Lung (tissue), 12 donors: ENCODE measurements around the gene IFIT1. TPM values are rescaled to one million over a fixed set of nuclear protein-coding genes. Genes with fewer than 3 reads are reported as not detected.
"Not testable (repeated sequence)": the region's sequence is repeated elsewhere in the genome, so short reads cannot be mapped to it uniquely, and the experiment has no call there.

Source experiments
- ATAC-seq: fragments of 200-7000 bp; cut with Tn5 transposase; one replicate; pipeline ENCODE4 v1.9.1; 2020; ENCODE audit warnings: moderate number of reproducible peaks; ENCODE audit not compliant: insufficient read depth, low FRiP score
- DNase-seq, 3 donors: peaks; one replicate each; pipeline ENCODE4 v3.0.0-alpha.2; 2013 to 2017
- H3K27ac ChIP-seq, 2 donors: one replicate each; pipeline ENCODE4 v1.5.1; 2013; ENCODE audit warnings: mild to moderate bottlenecking in 2 of 2, moderate library complexity in 2 of 2, control low read depth in 1 of 2, inconsistent platforms in 1 of 2, low read depth in 1 of 2, low read length in 1 of 2
- H3K27me3 ChIP-seq, 3 donors: one replicate each; pipeline ENCODE4 v1.5.1; 2013; ENCODE audit warnings: low read length in 2 of 3; ENCODE audit not compliant: control insufficient read depth in 3 of 3, insufficient read depth in 3 of 3
- H3K36me3 ChIP-seq, 4 donors: one replicate each; pipeline ENCODE4 v1.5.1; 2013; ENCODE audit warnings: low read length in 4 of 4, mild to moderate bottlenecking in 1 of 4, moderate library complexity in 1 of 4; ENCODE audit not compliant: control insufficient read depth in 4 of 4, insufficient read depth in 4 of 4
- H3K4me1 ChIP-seq, 5 donors: one replicate each; pipeline ENCODE4 v1.5.1; 2013; ENCODE audit warnings: low read length in 5 of 5, mild to moderate bottlenecking in 2 of 5, moderate library complexity in 1 of 5; ENCODE audit not compliant: control insufficient read depth in 5 of 5, insufficient read depth in 5 of 5
- H3K4me3 ChIP-seq: one replicate; pipeline ENCODE4 v1.5.1; 2013; ENCODE audit warnings: mild to moderate bottlenecking, control low read depth, moderate library complexity
- H3K9ac ChIP-seq, 2 donors: one replicate each; pipeline ENCODE4 v1.5.1; 2013; ENCODE audit warnings: low read length in 2 of 2, control low read depth in 1 of 2; ENCODE audit not compliant: insufficient read depth in 1 of 2
- H3K9me3 ChIP-seq, 4 donors: one replicate each; pipeline ENCODE4 v1.5.1; 2013; ENCODE audit warnings: low read length in 3 of 4, mild to moderate bottlenecking in 1 of 4, moderate library complexity in 1 of 4; ENCODE audit not compliant: control insufficient read depth in 4 of 4, insufficient read depth in 3 of 4
- WGBS, 2 donors: extraction: QIAGEN DNeasy Blood & Tissue Kit; methylation state at CpG; one replicate each; pipeline ENCODE4 v1.1.7; 2013; 5-methylcytosine and 5-hydroxymethylcytosine counted together
- polyA plus RNA-seq, 2 donors: library from polyadenylated mRNA; stranded (reverse); fragments of 200-250 nt; gene quantifications; one replicate each; pipeline ENCODE4 v1.2.1, GENCODE V29; 2013
- total RNA-seq, 2 donors: library from RNA; depleted of rRNA in 1 of 2; stranded (reverse); fragments of >200 nt in 1 of 2; gene quantifications; one replicate each; pipeline ENCODE4 v1.2.1, GENCODE V29; 2014 to 2021
- TF ChIP-seq, protein P1 (sequence below): IDR thresholded peaks from 2 replicates; pipeline ENCODE4 v1.5.1; 2012; ENCODE audit warnings: mild to moderate bottlenecking; ENCODE audit errors: control extremely low read depth, extremely low read depth
- donor health status: control.
- donor health status: control.
- donor health status: Bipolar disorder and iron deficiency.
- donor health status: healthy.
- donor health status: DM: yes; HTN: yes; CAD: no.

IFIT1 gene
- total and polyA plus RNA-seq, 4 donors, result 11.1 to 17.7 (median 15.0) TPM

DNA sequence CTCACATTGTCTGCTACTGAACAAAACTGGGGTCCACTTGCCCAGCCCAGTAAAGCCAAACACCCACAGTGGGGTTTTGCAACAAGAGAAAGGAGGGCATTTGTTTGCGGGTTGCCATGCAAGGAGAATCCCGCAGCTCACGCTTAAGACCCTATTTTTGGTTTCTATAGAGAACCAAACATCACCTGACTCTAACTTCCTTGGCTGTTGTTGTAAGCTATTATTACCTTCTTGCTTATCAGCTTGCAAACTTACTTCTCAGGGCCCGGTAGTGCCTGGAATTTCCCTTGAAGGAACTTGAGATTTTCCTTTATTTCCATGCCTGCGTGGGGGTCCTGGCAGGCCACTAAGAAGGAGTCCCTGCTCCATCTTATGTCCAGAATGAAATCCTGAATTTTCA is 43.9 kb upstream of the IFIT1 start:
- peaks cover 7 to 55% (median 32%) of the 10 kb centered on the region in 5 donors for H3K4me1 ChIP-seq

DNA sequence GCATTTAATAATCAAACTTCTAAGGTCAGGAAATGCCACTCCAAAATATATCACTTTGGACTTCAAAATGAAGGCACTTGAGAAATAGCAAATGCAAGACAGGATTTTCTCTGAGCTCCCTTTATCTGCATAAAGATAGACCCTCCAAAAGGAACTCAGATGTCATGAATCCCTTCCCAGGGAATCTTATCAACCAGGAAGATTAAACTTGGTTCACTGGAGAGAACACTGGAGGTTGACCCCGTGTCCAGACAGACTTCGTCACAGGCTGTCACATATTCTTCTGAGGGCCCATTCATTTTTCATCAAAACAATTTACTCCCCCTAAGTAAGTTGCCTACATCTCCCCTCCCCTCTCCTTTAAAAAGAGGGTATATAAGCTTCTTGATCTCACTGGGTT is 43.4 kb upstream of the IFIT1 start:
- DNase-seq, result no peak
- TF ChIP-seq, protein P1, sequence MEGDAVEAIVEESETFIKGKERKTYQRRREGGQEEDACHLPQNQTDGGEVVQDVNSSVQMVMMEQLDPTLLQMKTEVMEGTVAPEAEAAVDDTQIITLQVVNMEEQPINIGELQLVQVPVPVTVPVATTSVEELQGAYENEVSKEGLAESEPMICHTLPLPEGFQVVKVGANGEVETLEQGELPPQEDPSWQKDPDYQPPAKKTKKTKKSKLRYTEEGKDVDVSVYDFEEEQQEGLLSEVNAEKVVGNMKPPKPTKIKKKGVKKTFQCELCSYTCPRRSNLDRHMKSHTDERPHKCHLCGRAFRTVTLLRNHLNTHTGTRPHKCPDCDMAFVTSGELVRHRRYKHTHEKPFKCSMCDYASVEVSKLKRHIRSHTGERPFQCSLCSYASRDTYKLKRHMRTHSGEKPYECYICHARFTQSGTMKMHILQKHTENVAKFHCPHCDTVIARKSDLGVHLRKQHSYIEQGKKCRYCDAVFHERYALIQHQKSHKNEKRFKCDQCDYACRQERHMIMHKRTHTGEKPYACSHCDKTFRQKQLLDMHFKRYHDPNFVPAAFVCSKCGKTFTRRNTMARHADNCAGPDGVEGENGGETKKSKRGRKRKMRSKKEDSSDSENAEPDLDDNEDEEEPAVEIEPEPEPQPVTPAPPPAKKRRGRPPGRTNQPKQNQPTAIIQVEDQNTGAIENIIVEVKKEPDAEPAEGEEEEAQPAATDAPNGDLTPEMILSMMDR, result no peak
- H3K4me1 ChIP-seq, result peaks cover 6 to 55% (median 32%) of the 10 kb centered on the region in 5 donors
- H3K36me3 ChIP-seq, result peaks cover 0 to 2% (median 0%) of the 10 kb centered on the region in 4 donors
- no peaks in the 10 kb centered on the region for H3K9me3 ChIP-seq
- no peaks in the 10 kb centered on the region for H3K27me3 ChIP-seq
- WGBS, 2 donors, result 84 to 89% methylated on average over 2 of the region's 2 CpGs
- H3K4me3 ChIP-seq, result no peak overlapping the region
- H3K9ac ChIP-seq, result no peak overlapping the region
- ATAC-seq, result no peak
- no peak overlapping the region for H3K27ac ChIP-seq

More for the DNA sequence above, 43.9 kb upstream of the IFIT1 start:
- Histone ChIP-seq H3K36me3 (no peaks in the 10 kb centered on the region), H3K9ac (no peak overlapping the region), H3K4me3 (no peak overlapping the region), H3K9me3 (no peaks in the 10 kb centered on the region), H3K27ac (peak overlapping the region in 1 of 2 donors; percentile 23), H3K27me3 (no peaks in the 10 kb centered on the region)
- 58% methylated on average over 5 of the region's 5 CpGs for WGBS, 2 donors
- ATAC-seq (no peak), DNase-seq (no peak)
- TF ChIP-seq, protein P1, result no peak

DNA sequence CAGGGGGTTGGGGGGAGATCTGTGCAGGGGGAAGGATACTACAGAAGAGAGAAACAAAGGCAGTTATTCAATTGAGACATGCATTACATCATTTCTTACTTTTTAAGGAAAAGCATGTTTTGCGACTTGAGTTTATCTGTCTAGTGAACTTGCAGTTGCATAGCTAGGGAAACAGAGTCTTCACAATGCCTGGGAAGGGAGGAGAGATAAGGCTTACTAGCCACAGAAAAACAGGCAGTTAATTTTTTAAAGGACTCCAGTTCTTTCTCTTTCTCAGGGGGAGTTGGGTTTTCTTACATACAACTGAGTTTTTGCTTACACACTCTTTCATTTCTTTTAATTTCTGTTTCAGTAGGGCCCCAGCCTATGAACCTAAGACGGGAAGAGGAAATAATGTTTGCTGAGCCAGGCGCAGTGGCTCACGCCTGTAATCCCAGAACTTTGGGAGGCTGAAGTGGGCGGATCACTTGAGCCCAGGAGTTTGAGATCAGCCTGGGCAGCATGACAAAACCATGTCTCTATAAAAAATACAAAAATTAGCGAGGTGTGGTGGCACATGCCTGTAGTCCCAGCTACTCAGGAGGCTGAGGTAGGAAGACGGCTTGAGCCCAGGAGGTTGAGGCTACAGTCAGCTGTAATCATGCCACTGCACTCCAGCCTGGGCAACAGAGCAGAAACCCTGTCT is 41.6 kb upstream of the IFIT1 start:
- H3K27ac ChIP-seq, result peak overlapping the region; percentile 69 to 91
- 18 to 33% methylated on average over 7 of the region's 7 CpGs for whole genome bisulfite sequencing, 2 donors
- H3K36me3 ChIP-seq, H3K27me3 ChIP-seq, H3K9me3 ChIP-seq, H3K4me3 ChIP-seq: not testable (repeated sequence)
- DNase-seq (peak in 1 of 3 donors; percentile 47), ATAC-seq (peak; percentile 27)
- H3K4me1 ChIP-seq, result peaks cover 8 to 60% (median 32%) of the 10 kb centered on the region in 5 donors
- H3K9ac ChIP-seq, result peak overlapping the region; percentile 31 to 96

DNA sequence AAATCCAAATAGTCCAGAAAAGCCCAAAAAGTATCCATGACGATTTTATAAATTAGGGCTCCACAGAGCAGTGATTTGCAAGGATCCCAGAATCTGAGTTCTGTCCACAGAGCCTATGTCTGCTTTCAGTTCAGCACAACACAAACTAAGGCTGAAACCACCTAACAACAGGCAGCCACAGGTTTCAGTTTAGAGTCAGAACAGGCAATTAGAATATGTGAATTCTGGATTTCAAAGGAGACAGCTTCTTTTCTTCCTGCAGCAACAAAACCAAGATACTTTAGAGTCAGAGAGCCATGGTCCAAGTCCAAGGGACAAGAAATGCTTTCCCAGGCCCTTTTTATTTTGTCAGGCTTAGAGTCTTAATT is 41.0 kb upstream of the IFIT1 start:
- peak in 2 of 3 donors; percentile 55 to 63 for DNase-seq
- Histone ChIP-seq H3K27me3 (no peaks in the 10 kb centered on the region), H3K9me3 (no peaks in the 10 kb centered on the region), H3K4me3 (no peak overlapping the region), H3K27ac (peak overlapping the region; percentile 69 to 91), H3K9ac (peak overlapping the region; percentile 31 to 96), H3K36me3 (peaks cover 0 to 2% (median 0%) of the 10 kb centered on the region in 4 donors), H3K4me1 (peaks cover 8 to 62% (median 32%) of the 10 kb centered on the region in 5 donors)
- TF ChIP-seq, protein P1, result no peak
- 54 to 69% methylated on average over 1 of the region's 1 CpG for whole genome bisulfite sequencing, 2 donors
- ATAC-seq, result no peak
